UCSD-AML1 (cell line): ENCODE results near the gene SMIM5.

Experiments
- DNase-seq: peaks from one replicate; lab custom pipeline; 2025; ENCODE audit not compliant: unreplicated experiment; lab: John Stamatoyannopoulos, UW

The SMIM5 gene

DNA sequence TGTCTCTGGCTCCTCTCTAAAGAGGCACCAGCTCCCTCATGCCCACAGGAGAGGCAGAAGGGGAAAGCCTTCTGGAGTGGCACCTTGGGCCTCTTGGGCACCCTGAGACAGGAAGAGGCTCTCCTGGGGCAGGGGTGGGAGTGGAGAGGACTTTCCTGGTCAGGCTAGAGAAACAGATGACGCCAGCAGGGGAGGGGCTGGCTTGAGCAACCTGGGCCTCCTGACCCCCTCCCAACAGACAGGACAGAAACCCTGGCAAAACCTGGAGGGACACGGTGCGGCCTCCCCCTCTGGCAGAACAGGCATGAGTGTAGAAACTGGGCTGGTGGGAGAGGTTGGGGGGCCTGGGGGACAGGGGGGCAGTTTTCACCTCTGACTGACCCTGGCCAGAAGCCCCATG is 6.1 kb downstream of the SMIM5 start:
- DNase-seq: no peak

DNA sequence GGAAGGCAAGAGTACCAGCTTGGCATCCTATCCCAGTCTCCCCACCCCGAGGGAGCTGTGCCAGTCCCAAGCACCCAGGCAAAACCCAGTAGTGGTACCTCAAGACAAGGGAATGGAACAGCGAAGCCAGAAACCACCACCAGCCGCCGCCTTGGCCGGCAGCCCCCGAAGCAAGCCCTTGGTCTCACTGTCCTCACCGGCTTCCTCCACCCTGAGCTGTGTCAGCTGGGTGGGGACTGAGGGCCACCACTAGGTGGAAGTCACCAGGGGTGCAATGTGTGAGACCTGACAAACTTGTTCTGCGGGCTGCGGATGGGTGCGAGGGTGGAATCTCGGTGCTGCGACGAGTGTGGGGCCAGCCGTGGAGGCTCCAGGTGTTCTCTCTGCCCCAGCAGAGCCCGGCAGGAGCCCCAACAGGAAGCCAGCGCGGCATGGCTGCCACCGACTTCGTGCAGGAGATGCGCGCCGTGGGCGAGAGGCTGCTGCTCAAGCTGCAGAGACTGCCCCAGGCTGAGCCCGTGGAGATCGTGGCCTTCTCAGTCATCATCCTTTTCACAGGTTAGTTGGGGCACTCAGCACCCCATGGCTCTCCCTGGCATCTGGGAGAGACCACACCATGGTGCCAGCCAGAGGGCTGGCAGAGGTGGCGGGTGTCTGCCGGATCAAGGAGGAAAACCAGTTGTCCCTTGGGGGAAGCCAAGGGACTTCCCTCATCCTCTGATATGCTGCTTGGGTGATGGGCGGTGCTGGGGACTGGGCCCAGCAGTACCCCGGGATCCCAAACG is 6.7 kb downstream of the SMIM5 start:
- no peak for DNase-seq

DNA sequence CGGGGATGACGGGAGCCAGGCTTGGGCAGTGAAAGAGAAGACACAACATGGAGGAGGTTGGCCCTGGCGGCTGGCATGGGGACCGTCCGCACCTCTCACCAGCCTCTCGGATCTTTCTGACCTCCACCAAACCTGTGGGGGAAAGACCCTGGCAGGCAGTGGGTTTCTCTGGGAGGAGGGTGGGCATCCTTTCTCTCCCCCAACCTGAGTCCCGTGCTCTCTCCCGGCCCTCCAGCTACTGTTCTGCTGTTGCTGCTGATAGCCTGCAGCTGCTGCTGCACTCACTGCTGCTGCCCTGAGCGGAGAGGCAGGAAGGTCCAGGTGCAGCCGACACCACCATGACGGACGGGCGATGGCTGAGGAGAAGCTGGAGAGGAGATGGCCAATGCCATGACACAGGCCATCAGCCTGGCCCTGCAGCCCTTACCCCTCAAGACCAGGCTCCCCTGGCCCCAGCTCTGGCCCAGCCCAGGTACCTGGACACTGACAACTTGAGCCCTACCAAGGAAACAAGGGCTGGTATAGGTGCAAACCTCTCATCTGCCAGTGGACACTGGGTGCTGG is 7.4 kb downstream of the SMIM5 start:
- no peak for DNase-seq

DNA sequence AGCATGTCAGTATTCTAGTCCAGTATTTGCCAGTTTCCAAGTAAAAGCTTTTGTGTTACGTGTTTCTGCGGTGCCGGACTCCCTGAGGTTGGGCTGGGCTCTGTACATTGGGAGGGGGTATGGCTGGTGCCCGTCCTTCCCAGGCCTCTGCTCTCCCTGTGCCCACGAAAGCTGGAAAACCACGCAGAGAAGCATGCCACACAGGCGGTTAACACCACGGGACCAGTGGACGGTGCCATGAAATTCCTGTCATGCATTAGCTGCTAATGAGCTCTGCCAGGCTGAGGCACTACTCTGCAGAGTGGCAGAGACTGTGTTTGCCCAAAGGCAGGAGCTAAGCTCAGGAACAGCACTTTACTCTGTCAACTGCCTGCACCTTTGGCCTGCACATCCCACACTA is 8.1 kb downstream of the SMIM5 start:
- DNase-seq: no peak

DNA sequence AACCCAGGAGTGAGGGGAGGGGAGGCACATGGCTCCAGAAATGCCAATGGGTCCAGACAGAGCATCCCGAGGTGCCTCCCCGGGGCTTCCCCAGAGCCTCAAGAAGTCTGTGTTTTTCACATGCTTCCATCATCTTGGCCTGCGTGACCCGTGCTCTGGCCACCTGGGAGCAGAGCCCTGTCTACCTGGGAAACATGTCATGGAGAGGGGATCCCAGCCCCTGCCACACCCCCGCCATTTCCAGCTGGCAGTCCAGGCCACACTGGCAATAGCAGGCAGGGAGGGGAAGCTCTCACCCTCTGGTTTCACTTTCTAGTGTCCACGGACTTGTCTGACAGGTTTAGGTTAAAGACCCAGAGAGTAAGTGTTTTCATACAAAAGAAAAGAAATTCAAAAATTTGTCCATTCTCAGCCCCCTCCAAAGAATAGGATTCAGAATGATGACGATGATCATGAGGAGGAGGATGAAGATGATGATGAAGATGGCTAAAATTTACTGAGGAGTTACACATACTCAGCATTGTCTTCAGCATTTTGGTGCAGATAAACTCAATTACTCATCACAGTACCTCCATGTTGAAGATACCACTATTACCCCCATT is 9.0 kb downstream of the SMIM5 start:
- no peak for DNase-seq

DNA sequence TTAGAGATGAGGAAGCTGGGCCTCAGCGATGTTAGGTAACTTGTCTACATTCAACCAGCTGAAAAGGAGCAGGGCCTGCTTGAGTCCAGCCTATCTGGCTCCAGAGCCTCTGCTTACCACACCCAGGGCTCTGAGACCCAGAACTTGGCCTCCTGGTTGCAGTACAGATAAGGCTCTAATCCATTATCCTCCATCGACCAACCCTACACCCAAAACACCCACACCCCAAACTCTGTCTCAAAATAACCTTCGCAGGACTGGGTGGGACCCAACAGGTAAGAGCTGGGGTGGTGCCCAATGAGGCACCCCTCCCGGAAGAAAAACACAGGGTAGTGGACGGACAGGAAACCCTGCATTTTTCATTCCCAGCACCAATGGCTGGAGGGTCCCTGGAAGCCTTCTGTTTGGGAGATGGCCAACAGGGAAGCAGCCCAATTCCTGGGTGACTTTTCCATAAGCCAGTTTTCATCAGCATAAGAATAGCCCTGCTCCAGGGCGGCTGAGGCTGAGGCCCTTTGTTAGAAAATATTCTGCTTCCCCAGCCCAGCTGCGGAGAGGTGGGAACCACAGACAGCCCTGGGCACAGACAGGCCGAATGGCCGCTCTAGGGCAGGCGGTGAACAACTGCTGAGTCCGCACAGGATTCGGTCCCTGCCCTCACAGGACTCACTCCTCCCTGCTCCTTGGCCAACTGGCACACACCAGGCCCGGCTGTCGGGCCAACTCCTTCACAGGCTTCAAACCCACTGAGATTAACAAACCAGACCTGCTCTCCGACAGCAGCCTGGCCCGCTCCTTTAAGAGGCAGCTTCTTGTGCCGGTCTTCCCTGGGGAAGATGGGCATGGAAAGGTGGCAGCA is 9.8 kb downstream of the SMIM5 start:
- no peak for DNase-seq

DNA sequence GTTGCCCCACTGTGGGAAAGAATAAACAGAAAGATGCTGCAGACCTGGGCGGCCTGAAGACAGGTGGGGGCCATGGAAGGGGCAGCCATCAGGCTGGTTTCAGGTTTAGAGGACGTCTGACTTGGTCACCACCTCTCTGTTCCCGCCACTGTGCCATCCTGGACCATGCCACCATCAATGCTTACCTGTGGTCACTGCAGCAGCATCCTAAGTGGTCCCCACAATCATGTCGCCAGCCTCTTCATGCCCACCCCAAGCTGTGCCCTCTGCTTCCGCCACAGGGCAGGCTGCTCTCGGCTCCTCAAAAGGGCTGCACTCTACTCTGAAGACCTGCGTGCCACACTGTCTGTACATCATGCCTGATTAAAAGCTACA is 10.4 kb downstream of the SMIM5 start:
- no peak for DNase-seq

DNA sequence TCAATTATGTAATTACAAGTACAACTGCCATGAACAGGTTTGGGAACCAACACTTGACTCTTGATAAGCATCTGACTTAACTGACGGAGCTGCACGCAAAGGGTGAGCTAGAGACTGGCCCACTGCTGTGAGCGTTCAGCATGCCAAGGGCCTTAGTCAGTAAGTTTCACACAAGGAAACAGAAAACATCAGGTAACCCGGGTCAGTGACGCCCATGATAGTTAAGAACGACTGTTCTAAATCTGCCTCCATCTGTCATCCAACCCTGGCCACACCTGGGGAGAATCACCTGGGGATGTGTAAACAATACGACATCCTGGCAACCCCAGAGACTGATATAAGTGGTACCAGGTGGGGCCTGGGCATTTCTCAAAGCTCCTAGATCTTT is 12.3 kb downstream of the SMIM5 start:
- no peak for DNase-seq

DNA sequence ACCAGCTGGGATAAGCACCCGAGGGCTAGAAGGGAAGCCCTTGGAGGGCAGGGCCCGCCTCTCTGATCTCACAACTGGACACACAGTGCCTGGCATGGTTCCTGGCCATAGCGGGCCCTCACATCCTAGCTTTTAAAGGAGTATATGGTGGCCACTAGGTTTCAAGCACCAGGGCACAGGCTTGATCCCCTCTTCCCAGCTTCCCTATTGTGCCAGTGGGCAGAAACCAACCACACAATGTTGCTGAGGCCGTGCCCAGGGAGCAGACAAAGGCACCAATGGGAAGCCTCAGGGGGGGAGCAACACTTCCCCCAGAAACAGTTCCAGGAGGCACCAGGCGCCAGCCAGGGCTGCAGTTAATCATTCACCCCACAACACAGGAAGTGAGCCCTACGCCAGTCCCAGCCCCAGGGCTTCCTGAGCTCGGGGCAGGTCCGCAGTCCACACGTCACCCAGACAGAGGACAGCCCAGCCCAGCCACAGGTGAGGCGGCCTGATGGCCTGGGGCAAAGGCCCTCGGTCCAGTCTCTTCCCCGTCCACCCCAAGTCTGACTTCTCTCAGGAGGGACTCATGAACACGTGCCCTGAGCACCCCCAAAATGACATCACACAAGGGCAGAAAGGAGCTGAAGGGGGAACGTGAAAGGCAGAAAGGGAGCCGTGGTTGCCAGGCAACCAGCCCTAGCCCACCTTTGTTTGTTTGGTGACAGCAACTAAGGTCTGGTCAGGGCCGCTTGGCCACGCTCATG is 12.8 kb downstream of the SMIM5 start:
- DNase-seq: peak; percentile 81

DNA sequence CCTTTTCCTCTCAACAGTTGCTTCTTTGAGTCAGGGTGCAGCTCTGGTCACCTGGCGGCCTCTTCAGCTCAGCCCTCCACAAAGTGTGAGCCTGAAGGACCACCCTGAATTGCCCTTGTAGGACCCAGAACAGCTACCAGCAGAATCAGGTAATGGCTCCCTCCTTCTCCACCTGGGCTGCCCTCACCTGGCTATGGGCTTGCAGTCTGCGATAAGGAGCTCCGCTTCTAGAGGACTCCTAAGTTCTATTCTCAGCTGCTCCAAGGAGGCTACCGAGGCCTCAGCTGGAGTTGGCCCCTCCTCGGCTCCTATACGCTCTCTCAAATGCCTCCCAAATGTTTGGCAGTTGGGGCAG is 13.4 kb downstream of the SMIM5 start:
- no peak for DNase-seq

DNA sequence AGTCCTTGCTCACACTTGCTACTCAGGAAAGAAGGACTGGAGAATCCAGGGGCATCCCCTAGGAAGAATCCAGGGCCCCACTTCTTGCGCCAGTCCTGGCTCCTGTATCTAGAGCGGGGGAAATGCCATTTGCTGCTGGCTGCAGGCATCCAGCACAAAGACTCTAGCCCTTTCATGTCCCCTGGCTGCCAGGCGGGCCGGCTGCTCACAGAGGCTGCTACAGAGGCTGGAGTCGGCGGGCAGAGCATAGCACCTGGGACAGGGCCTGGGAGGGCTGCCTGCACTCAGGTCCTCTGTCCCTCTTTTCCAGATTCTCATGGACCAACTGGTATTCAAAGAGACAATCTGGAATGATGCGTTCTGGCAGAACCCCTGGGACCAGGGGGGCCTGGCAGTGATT is 13.8 kb downstream of the SMIM5 start:
- DNase-seq: no peak

DNA sequence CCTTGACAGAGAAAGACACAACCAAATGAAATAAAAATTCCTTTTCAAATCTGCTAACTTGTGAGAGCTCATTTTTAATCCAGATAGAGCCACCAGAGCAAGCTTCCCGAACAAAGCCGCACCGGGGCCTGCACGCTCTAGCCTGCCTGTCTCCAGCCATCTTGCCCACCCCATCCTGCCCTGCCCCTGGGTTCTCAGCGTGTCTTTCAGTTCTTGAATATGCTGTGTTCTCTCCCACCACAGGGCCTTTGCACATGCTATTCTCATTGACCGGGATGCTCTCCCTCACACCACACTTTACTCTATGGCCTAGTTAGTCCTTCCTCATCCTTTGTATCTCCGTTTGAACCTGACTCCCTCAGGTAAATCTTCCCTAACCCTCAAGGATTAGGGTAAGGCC is 14.7 kb downstream of the SMIM5 start:
- no peak for DNase-seq

DNA sequence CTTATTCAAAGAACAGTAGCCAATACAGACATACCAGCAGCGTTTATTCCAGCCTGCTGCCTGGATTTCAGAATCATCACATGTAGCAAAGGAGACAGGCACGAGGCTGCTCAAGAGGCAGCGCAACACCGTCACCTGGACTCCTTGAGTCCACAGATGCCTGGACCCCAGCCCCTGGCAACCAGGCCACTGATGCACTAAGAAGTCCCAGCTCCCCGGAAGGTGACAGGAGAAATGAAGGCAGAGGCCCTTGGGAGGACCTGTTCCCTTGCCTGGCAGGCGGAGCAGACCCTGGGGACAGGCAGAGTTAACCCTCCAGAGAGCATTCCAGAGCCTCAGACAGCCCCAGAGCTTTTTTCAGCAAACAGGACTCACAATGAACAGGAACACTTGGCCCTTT is 16.5 kb downstream of the SMIM5 start:
- no peak for DNase-seq

DNA sequence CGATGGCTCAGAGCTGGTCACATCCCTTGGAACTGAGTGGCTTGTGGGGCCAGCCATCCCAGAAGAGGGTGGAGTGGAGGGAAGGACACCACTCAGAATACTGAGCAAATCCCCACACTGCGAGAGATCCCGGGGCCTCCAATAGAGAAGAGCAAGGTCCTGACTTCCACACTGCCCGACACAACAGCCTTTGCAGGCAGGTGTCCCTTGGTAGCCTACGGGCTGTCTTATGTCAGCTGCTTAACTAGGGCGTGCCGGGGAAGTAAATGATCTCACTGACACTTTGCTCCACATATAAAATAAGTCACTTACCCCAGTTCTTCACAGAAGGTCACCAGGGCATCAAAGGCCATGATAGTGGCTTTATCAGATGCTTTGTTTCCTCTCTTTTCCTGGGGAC is 17.6 kb downstream of the SMIM5 start:
- DNase-seq: no peak

DNA sequence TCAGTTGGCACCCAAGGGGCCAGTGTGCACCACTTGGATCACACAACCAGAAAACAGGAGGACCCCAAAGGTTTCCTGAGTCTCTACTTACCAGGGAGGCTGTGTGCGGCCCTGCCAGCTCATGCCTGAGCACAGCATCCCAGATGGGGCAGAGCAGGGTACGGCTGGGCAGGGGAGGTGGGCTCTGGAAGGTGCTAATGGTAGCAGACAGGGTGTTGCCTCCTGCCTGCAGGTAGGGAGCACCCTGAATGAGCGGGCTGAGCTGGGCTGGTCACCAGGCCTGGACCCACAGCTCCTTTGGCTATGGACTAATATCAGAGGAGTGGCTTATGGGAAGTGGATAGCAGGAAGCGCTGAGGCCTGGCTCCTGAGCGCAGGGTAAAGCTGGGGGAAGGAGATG is 19.1 kb downstream of the SMIM5 start:
- DNase-seq: no peak

DNA sequence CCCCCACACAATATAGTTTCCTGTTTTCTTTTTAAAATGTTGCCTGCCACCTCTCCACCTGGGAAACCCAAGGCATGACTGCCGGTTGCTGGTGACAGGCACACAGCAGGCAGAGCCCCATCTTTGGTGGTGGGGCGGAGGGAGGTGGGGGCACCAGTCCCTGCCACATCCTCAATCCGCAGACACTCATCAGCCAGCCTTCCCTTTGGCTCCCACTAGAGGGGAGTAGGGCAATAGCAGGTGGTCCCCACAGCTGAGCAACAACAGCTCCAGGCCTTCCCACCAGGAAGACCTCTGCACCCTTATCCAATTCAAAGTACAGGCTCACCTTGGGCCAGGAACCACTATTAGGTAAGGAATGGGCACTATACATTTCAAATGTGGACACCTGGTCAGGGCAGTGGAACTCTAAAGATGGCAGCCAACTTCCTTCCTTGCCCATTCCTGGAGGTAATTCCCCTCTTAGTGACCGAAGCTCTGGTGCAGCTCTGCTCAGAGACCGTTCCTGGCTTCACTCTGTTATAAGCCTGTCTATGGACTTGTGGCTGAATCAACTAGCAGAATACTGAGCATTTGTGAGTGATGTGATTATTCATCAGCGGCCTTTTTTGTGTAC is 19.8 kb downstream of the SMIM5 start:
- DNase-seq: peak; percentile 26

DNA sequence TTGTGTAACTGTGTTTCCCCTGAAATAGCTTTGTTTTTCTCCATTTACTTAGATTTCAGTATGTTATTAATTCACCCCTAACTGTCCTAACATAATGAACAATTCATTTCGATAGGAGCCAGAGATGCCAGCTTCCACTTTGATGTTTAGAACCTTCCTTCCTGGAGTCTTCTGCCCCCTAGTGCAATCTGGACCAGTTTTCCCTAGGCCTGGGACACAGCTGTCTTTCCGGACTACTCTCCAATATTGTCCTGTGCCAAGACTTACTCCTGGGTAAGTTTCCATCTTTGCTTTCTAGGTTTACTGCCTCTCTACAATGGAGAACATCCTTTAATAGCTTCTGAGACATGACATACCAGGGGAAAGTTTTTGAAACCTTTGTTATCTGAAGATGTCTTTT is 20.9 kb downstream of the SMIM5 start:
- no peak for DNase-seq

DNA sequence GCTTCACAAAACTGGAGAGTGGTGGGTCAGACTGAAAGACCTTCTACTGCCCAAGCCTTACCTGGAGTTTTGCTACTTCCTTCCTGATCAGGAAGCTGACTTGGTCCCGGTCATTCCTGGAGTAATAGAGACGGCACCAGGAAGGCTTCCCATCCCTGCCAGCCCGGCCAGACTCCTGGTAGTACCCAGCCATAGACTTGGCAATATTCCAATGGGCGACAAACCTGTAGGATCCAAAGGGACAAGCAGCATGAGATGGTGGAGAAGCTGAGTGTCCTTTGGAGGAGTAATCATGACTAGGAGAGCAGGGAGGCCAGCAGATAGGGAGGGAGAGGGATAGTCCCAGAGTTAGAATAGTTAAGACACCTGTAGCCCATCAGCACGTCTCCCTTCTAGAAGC is 25.0 kb downstream of the SMIM5 start:
- DNase-seq: no peak

DNA sequence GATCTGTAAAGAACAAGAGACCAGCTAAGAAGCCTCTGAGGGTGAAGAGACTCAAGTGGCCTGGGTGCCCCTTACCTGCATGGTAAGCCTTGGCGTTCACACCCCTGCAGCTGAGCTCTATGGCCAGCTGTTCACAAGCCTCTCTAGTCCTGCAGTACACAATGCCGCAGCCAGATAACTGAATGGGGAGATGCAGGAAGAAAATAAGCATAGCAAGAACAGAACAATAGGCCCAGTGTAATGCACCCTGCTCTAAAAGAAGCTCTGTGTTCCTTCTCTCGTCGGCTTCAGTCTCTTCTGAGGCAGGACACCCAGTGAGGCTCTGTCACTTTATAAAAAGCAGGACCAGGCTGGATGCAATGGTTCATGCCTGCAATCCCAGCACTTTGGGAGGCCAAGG is 28.3 kb downstream of the SMIM5 start:
- DNase-seq: no peak

DNA sequence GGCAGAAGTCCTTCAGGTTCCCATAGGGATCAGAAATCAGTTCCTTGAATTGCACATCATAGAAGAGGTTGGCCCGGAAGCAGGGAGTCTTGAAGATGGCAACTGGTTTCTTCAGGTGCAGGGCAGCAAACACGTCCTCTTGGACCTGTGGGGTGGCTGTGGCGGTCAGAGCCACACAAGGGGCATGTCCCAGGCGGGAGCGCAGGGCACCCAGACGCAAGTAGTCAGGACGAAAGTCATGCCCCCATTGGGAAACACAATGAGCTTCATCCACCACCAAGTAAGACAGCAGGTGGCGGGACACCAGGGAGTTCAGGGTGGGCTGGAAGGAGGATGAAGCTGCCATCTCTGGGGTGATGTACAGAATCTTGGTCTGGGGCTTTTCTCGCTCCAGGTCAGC is 29.3 kb downstream of the SMIM5 start:
- no peak for DNase-seq

DNA sequence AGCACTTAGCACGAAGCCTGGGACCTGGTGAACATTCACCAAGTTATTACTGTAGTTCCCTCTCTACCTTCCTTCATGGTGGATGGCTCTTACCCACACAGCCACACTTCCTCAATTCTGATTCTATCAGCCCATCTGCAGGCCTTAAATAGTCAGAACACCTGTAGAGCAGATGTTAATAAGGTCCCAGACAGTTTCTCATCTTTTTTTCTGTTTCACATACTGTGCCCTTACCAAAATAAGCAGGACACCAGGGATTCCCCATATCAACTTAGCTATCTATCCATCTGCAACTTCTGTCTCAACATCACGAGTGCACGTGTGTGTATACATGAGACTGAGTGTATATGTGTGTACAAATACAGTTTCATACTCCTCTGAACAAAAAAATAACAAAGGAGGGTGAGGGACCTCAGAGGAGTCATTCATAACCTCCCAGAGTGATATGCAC is 30.9 kb downstream of the SMIM5 start:
- DNase-seq: no peak
